SJCRH30 (cell line): ENCODE results near the gene AXL. TPM values are rescaled to one million over a fixed set of nuclear protein-coding genes. Genes with fewer than 3 reads are reported as not detected.
"Not testable (repeated sequence)": the region's sequence is repeated elsewhere in the genome, so short reads cannot be mapped to it uniquely, and the experiment has no call there.

Experiments
- DNase-seq, 2 experiments: peaks; one replicate each; pipeline ENCODE4 v3.0.0-alpha.2; 2015 to 2020
- H3K27ac ChIP-seq: fragments of 250-450 bp; sonication (Bioruptor Pico); 2 replicates; pipeline ENCODE4 v1.5.1; 2020; ENCODE audit warnings: mild to moderate bottlenecking, moderate library complexity
- H3K27me3 ChIP-seq: fragments of 250-450 bp; sonication (Bioruptor Pico); 2 replicates; pipeline ENCODE4 v1.5.1; 2020; ENCODE audit warnings: mild to moderate bottlenecking, moderate library complexity
- H3K36me3 ChIP-seq: fragments of 250-450 bp; sonication (Bioruptor Pico); 2 replicates; pipeline ENCODE4 v1.5.1; 2020; ENCODE audit warnings: mild to moderate bottlenecking, moderate library complexity
- H3K4me1 ChIP-seq: fragments of 250-450 bp; sonication (Bioruptor Pico); 2 replicates; pipeline ENCODE4 v1.5.1; 2020; ENCODE audit warnings: mild to moderate bottlenecking, moderate library complexity
- H3K4me3 ChIP-seq: fragments of 250-450 bp; sonication (Bioruptor Pico); 2 replicates; pipeline ENCODE4 v1.5.1; 2020; ENCODE audit warnings: mild to moderate bottlenecking, moderate library complexity
- H3K9me3 ChIP-seq: fragments of 250-450 bp; sonication (Bioruptor Pico); replicated peaks from 2 replicates; pipeline ENCODE4 v1.5.1; 2020; ENCODE audit warnings: mild to moderate bottlenecking, moderate library complexity
- total RNA-seq: library from RNA; depleted of rRNA; stranded (reverse); fragments of >200 nt; shearing (Covaris generic); gene quantifications from 2 replicates; pipeline ENCODE4 v1.2.3, GENCODE V29; 2014

Gene AXL
- total RNA-seq, 1 experiment from 2014 or later = 24.1 TPM

DNA sequence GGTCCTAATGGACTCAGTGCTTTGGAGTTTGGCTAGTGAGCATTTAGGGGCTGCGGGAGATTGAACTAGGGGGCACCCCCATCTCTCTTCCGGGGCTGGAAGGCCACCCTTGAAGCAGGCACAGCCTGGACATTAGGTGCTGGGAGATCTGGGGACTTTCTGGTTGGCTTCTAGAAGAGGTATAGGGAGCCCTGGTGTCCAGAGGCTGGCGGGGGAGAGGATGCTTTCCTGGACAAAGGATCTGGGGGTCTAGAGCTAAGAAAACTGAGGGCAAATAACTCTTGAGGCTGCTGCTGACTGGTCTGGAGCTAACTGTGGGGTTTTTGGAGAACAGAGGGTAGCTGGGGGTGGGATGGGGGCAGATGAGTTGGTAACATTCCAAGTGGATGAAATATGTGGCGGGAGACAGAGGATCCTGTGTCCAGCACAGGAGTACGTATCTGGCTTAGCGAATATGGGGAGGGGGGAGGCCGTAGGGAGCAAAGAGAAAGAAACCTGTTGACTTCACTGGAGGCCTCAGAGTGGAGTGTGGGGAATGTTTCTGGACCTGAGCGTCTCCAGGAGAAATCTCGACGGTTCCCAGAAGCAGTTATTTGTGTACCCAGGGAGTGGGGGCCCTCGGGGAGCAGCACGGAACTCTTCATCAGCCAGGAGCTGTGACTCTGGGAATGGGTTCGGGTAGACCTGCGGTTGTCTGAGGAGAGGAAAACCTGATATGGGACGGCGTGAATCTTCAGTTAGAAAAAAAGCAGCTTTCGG is 46.6 kb downstream of the AXL start:
- H3K9me3 ChIP-seq = no peaks in the 10 kb centered on the region
- H3K36me3 ChIP-seq = peaks cover 30% of the 10 kb centered on the region
- DNase-seq = peak; percentile 41 to 60

DNA sequence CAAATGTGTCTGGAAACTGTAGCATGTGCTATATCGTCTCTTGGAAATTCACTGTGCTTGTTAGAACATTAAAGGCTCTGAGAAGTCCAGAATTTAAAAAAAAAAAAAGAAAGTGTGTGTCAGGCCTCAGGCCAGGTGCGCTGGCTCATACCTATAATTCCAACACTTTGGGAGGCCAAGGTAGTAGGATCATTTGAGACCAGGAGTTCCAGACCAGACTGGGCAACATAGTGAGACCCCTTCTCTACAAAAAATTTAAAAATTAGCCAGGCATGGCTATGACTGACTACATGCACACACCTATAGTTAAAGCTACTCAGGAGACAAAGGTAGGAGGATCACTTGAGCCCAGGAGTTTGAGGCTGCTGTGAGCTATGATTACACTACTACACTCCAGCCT is 50.0 kb downstream of the AXL start:
- no peaks in the 10 kb centered on the region for H3K27me3 ChIP-seq
- H3K4me1 ChIP-seq = no peaks in the 10 kb centered on the region
- DNase-seq = no peak
- no peak overlapping the region for H3K4me3 ChIP-seq
- no peak overlapping the region for H3K27ac ChIP-seq
- H3K36me3 ChIP-seq = peaks cover 65% of the 10 kb centered on the region
- no peaks in the 10 kb centered on the region for H3K9me3 ChIP-seq

More for the DNA sequence above, 46.6 kb downstream of the AXL start:
- peak overlapping the region; percentile 95 for H3K4me3 ChIP-seq
- no peaks in the 10 kb centered on the region for H3K4me1 ChIP-seq
- no peaks in the 10 kb centered on the region for H3K27me3 ChIP-seq
- peak overlapping the region; percentile 100 for H3K27ac ChIP-seq

DNA sequence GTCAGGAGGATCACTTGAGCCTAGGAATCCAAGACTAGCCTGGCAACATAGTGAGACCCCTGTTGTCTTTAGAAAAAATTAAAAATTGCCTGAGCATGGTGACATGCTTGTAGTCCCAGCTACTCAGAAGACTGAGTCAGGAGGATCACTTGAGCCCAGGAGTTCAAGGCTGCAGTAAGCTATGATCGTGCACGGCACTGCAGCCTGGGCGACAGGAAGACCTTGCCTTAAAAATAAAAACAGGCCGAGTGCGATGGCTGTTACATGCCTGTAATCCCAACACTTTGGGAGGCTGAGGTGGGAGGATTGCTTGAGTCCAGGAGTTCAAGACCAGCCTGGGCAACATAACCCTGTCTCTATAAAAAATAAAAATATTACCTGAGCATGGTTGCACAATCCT is 50.5 kb downstream of the AXL start:
- no peaks in the 10 kb centered on the region for H3K27me3 ChIP-seq
- no peak for DNase-seq
- no peaks in the 10 kb centered on the region for H3K4me1 ChIP-seq
- no peak overlapping the region for H3K4me3 ChIP-seq
- peaks cover 70% of the 10 kb centered on the region for H3K36me3 ChIP-seq
- no peaks in the 10 kb centered on the region for H3K9me3 ChIP-seq
- no peak overlapping the region for H3K27ac ChIP-seq

DNA sequence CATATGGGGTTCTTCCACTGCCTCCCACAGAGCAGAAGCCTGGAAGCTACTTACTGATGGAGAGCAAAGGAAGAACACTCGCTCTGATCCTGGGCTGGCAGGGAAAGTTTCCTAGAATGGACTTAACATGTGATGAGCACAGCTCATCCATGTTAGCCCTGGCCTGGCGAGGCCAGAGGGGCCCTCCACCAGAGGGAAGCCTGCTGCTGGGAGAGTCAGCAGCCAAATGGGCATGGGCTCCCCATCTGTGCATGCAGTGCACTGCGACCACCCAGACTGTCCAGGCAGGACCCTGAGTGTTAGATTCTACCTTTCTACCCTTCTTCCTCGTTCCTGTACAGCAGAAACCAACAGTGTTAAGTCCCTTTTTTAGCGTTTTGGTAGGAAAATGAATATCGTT is 54.1 kb downstream of the AXL start:
- Histone ChIP-seq H3K27ac (no peak overlapping the region), H3K4me3 (no peak overlapping the region), H3K27me3 (no peaks in the 10 kb centered on the region), H3K4me1 (no peaks in the 10 kb centered on the region), H3K36me3 (peaks cover 97% of the 10 kb centered on the region), H3K9me3 (no peaks in the 10 kb centered on the region)
- DNase-seq = no peak

DNA sequence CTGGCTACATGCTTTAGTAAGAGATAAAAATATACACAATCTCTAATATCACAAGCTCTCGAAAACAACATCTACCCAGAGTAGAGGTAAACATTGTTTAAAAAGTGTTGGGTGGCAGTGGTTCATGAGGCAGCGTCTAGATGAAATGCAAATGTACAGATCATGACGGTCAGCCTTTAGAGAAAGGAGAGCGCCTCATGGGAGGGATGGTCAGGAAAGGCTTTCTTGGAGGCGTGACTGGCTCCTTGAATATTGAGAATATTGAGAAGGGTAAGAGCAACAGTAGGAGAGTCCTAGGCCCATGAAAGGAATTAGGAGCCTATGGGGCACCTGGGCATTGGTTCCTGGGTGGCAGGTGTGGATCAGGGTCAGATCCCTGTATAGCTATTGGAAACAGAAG is 55.8 kb downstream of the AXL start:
- Histone ChIP-seq H3K27me3 (no peaks in the 10 kb centered on the region), H3K4me1 (no peaks in the 10 kb centered on the region), H3K9me3 (no peaks in the 10 kb centered on the region), H3K27ac (no peak overlapping the region), H3K36me3 (peaks cover 98% of the 10 kb centered on the region), H3K4me3 (no peak overlapping the region)
- DNase-seq = no peak

DNA sequence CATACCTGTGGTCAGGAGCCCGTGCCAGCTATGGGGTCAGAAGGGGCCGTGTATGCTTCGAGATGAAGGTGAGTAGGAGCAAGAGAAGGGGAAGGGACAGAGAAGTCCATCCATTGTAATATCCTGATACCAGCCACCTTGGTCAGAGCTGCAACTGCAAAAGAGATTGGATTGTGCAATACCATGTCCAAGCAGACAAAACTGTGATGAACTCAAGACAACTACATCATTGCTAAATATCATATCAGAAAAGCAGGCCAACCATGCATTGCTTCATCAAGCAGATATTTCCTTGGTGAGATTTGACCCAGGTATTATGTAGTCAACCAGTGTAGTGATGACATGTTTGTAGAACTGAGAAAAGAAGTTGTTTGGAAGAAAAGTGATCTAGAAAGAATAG is 57.2 kb downstream of the AXL start:
- no peak overlapping the region for H3K27ac ChIP-seq
- no peaks in the 10 kb centered on the region for H3K27me3 ChIP-seq
- H3K4me1 ChIP-seq = no peaks in the 10 kb centered on the region
- DNase-seq = no peak
- no peaks in the 10 kb centered on the region for H3K9me3 ChIP-seq
- H3K36me3 ChIP-seq = peaks cover 100% of the 10 kb centered on the region
- H3K4me3 ChIP-seq = no peak overlapping the region

DNA sequence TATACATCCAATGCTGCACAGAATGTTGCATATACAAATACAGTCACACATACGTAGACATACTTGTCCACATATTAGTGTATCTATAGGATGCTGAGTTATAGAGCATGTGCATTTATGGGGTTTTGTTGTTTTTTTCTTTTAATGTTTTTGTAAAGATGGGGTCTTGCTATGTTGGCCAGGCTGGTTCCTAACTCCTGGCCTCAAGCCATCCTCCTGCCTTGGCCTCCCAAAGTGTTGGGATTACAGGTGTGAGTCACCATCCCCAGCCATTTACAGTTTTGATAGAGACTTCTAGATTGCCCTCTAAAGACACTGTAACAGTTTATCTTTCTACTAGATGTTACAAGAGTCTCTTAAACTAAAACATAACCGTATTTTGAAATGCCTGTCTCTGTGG is 59.5 kb downstream of the AXL start:
- no peak for DNase-seq
- peaks cover 98% of the 10 kb centered on the region for H3K36me3 ChIP-seq

DNA sequence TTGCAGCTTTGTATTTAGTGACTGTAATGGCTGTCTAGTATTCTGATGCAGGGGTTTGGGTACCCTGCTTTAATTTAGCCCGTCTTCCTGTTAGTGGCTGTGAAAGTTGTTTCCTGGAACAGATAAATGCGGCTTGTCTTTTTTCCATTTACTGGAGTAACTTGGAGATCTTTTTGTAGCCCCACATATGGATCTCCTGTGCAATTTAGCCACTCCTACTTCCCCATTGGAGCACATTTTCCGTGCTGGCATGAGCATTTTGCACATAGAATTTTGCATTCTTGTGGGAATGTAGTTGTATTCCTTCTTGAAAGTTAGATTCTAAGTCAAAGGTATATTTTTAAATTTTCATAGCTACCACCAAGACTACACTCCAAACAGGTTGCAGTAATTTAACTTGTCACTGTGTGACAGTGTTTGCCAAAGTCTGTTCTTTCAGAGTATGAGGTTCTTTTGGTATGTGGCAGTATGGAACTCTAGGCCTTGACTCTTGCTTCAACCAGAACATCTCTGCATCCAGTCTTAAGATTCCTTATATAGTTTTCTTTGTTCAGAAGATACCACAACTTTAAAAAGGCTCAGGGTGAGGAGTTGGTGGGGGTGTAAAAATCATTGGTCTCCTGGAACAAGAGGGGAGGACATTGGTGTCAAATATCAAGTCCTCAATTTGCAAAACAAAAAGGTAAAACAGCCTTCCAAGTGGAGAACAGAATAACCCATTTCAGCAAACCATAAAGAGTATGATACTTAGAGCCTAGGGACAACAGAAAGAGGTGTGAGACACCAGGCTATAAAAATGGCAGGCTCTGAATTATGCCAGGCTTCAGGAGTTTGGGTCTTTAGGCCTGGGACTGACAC is 69.9 kb downstream of the AXL start:
- H3K4me1 ChIP-seq = no peaks in the 10 kb centered on the region
- H3K9me3 ChIP-seq = no peaks in the 10 kb centered on the region
- H3K27ac ChIP-seq = no peak overlapping the region
- peaks cover 92% of the 10 kb centered on the region for H3K36me3 ChIP-seq
- no peaks in the 10 kb centered on the region for H3K27me3 ChIP-seq
- H3K4me3 ChIP-seq = no peak overlapping the region
- DNase-seq = no peak

More for the DNA sequence above, 59.5 kb downstream of the AXL start:
- no peak overlapping the region for H3K4me3 ChIP-seq
- no peaks in the 10 kb centered on the region for H3K4me1 ChIP-seq
- no peaks in the 10 kb centered on the region for H3K27me3 ChIP-seq
- no peaks in the 10 kb centered on the region for H3K9me3 ChIP-seq
- no peak overlapping the region for H3K27ac ChIP-seq

DNA sequence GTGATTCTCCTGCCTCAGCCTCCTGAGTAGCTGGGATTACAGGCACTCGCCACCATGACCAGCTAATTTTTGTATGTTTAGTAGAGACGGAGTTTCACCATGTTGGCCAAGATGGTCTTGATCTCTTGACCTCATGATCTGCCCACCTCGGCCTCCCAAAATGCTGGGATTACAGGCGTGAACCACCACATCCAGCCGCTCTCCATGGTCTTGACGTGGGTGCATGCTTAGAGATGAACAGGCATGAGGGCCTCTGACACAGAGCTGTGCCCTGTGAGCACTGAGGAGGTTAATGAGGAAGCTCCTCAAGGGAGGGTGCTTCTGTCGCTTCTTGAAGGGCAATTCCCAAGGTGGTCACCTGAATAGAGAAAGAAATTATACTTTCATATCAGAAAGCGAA is 70.8 kb downstream of the AXL start:
- H3K4me1 ChIP-seq, H3K9me3 ChIP-seq, H3K27me3 ChIP-seq, H3K27ac ChIP-seq, DNase-seq, H3K4me3 ChIP-seq: not testable (repeated sequence)
- peaks cover 93% of the 10 kb centered on the region for H3K36me3 ChIP-seq

DNA sequence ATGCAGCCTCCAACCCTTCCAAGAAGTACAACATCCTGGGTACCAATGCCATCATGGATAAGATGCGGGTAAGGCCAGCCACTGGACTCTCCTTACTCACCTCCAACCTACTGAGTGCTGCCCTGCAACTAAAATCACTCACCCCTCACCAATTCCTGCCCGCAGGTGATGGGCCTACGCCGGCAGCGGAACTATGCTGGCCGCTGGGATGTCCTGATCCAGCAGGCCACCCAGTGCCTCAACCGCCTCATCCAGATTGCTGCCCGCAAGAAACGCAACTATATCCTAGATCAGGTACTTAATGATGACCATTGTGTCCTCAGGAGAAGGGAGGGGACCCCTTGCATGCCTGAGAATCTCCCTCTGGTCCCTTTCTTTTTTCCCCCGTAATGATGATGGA is 75.4 kb downstream of the AXL start:
- H3K27me3 ChIP-seq = no peaks in the 10 kb centered on the region
- no peak for DNase-seq
- no peaks in the 10 kb centered on the region for H3K9me3 ChIP-seq
- H3K27ac ChIP-seq = no peak overlapping the region
- peaks cover 28% of the 10 kb centered on the region for H3K4me1 ChIP-seq
- no peak overlapping the region for H3K4me3 ChIP-seq
- H3K36me3 ChIP-seq = peaks cover 92% of the 10 kb centered on the region

DNA sequence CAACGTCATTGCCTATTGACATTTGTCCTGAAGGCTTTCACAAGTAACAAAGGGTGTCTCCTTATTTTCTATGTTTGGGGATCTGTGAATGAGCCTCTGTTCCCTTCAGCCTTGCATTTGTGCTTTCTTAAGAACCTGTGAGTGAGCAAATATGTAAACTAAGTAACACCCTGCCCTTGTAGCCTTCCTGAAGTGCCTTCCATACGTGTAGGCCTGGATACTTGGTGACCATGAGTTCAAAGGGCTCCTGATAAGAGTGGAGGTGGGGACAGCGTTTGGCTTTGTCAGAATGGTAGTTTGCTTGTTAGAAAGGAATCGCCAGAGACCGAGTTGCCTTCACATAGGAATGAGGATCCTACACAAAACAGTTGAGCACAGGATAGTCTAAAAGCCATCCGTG is 76.5 kb downstream of the AXL start:
- Histone ChIP-seq H3K27ac (no peak overlapping the region), H3K4me3 (no peak overlapping the region), H3K9me3 (no peaks in the 10 kb centered on the region), H3K36me3 (peaks cover 91% of the 10 kb centered on the region), H3K27me3 (no peaks in the 10 kb centered on the region), H3K4me1 (peaks cover 38% of the 10 kb centered on the region)
- DNase-seq = no peak

DNA sequence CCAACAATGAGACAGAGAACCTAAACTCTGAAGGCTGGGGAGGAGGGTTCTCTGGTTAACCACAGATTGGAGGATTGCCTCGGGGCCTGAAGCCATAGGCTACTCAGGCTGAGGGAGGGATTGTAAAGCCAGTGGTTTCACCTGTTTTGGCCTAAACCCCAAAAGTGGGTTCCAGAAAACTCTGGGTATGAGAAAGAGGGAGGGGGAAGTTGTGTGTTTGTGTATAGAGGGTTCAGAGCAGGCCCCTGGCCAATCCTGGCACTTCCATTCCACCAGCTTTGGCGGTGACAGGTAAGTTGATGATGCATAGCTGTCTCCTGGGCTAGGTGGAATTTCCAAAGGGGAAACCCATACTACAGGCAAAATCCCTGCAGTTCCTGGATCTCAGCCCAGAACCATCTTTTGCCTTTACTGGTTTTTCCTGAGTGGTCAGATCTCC is 77.4 kb downstream of the AXL start:
- Histone ChIP-seq H3K27me3 (no peaks in the 10 kb centered on the region), H3K4me3 (no peak overlapping the region), H3K4me1 (peaks cover 38% of the 10 kb centered on the region), H3K36me3 (peaks cover 91% of the 10 kb centered on the region), H3K27ac (no peak overlapping the region), H3K9me3 (no peaks in the 10 kb centered on the region)
- no peak for DNase-seq

DNA sequence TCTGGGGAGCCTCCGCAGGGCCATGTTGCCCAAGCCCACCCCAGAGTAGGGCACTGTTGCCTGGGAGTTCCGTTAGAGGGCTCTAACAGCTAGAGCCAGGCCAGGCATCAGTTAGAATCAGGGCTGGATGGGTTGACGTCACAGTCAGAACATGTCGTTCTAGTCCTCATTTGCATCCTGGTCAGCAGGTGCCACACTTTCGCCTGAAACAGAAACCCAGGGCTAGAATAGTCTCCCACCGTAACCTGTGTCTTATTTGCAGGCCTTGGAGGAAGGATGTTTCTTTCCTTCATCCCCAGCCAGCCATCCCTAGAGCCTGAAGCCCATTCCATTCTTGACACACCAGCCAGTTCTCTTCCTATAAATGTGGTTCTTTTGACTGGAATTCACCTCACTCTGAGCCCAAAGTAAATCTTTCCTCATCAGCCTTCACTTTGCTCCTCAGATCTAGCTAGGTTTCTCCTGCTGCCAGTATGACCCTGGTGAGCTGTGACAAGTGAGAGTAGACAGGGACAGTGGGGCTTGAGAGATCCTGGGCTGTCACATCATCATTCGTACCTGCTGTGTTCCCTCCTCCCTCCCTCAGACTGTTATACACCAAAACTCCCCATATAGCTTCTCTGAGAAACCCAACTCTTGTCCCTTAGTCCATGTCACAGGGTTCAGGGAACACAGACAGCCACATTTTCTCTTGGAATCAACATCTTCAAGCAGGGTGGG is 78.8 kb downstream of the AXL start:
- peaks cover 91% of the 10 kb centered on the region for H3K36me3 ChIP-seq
- no peaks in the 10 kb centered on the region for H3K27me3 ChIP-seq
- no peak overlapping the region for H3K4me3 ChIP-seq
- peak overlapping the region; percentile 14 for H3K27ac ChIP-seq
- DNase-seq = no peak
- H3K4me1 ChIP-seq = peaks cover 38% of the 10 kb centered on the region
- H3K9me3 ChIP-seq = no peaks in the 10 kb centered on the region

DNA sequence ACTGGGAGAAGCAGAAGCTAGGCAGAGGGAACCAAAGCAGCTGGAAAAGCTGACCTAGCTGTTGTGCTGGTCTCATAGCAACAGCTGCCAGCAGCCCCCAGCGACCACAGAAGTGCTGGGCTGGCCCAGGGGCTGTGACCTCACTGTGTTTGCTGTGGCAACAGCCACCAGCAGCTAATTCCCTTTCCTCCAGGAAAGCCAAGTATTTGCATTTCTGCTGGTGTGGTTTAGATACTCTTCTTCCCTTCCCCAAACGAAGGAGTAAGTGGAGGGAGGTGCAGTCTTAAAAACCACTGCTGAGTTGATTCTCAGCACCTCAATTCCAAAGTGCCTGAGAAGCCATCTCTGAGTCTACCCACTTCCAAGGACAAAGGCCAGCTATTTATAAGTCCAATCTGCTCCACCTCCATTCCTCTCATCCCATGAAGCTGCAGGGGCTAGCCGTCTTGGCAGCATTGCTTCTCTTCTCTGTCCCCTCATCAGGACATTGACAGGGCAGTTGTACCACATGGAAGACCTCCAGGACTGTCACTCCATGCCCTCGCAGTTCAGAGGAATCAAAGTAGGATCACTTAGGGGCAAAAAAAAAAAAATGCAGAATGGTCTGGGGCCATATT is 79.4 kb downstream of the AXL start:
- Histone ChIP-seq H3K4me3 (no peak overlapping the region), H3K4me1 (peaks cover 38% of the 10 kb centered on the region), H3K27me3 (no peaks in the 10 kb centered on the region), H3K36me3 (peaks cover 91% of the 10 kb centered on the region), H3K27ac (no peak overlapping the region; the same call in none of the 2 replicates), H3K9me3 (no peaks in the 10 kb centered on the region)
- peak; percentile 93 to 94 for DNase-seq
